Ramos (cell line): ENCODE data around the gene TATDN2.

Source experiments
- in situ Hi-C: fragments of 300-500 bp; cut with MboI; formaldehyde crosslinking; loops from one replicate; pipeline ENCODE4 v1.14.3; 2022; ENCODE audit warnings: low sequenced_read_pairs; ENCODE audit not compliant: unreplicated experiment

Gene TATDN2

GRCh38 chr3:10312391-10312790 is 64.1 kb downstream of the TATDN2 start:
- in situ Hi-C loops: no loop called here

DNA sequence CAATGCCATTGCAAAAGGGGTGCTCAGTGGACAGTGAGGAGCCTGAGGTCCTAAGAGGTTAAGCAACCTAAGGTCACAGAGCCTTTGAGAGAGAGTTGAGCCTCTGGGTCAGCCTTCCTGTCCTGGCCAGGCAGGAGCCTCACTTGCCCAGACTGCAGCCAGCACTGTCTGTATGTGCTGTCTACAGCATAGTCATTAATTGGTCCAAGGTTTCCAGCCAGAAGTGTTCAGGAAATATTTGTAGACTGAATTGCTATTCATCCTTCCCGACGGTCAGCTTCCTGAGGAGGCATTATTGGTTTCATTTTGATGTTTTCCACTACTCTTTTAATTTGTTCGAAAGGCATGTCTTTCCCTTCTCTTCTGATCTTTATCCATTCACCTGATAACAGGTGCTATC is 64.6 kb downstream of the TATDN2 start:
- in situ Hi-C loops: no loop called here

DNA sequence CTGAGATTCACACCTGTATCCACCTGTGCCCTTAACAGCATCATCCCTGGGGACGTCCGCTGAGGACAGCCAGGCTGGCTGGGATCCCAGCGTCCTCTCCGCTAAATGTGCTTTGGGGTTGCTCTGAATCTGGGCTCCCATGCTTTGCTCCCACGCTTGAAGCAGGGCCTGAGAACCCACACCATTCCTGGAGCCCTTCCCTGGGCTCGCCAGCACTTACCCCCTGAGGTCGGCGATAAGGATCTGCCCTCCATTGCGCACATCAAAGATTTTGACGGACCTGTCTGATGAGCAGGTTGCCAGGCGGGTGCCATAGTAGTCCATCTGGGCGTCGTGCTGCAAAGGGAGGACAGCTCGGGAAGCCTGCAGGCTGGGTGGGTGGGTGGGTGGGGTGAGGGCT is 66.8 kb downstream of the TATDN2 start:
- in situ Hi-C loops: no loop called here

GRCh38 chr3:10315771-10316344 is 67.6 kb downstream of the TATDN2 start:
- in situ Hi-C loops: no loop called here

- in situ Hi-C loops: no loop called here
These were observed 69.2 kb downstream of the TATDN2 start for GRCh38 chr3:10317311-10317960.

DNA sequence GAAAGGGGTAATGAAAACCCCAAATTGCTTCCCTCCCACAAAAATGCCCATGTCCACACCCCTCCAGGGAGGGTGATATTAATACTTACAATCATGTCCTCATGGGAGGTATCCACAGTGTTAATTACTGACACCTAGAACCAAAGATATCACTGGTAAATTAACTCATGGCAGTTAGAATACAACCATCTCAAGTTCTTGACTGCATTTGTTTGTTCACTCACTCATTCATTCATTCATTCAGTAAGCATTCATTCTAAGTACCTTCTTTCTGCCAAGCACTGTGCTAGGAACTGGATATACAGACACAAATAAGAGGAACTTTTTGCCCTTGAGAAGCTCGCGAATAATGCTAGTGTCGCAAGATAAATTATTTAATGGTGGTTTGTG is 69.7 kb downstream of the TATDN2 start:
- in situ Hi-C loops: no loop called here

DNA sequence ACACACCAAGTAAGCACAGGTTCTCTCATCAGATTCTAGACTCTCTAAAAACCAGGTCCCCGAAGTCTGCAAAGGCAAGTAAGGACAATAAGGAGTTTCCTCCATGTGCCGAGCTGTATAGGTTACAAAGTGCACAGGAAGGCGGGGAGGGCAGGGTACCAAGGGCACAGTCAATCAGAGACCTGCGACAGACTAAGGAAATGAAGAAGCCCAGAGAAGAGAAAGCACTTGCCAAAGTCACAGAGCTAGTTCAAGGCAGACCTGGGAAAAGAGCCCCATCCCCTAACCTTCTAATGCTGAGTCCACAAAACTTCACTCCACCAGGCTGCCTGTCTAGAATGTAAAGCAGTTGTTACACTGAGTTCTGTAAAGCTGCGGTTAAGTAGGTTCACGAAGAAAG is 71.0 kb downstream of the TATDN2 start:
- in situ Hi-C loops: no loop called here

GRCh38 chr3:10319804-10320203 is 71.5 kb downstream of the TATDN2 start:
- in situ Hi-C loops: no loop called here

GRCh38 chr3:10320320-10320677 is 72.0 kb downstream of the TATDN2 start:
- in situ Hi-C loops: no loop called here

DNA sequence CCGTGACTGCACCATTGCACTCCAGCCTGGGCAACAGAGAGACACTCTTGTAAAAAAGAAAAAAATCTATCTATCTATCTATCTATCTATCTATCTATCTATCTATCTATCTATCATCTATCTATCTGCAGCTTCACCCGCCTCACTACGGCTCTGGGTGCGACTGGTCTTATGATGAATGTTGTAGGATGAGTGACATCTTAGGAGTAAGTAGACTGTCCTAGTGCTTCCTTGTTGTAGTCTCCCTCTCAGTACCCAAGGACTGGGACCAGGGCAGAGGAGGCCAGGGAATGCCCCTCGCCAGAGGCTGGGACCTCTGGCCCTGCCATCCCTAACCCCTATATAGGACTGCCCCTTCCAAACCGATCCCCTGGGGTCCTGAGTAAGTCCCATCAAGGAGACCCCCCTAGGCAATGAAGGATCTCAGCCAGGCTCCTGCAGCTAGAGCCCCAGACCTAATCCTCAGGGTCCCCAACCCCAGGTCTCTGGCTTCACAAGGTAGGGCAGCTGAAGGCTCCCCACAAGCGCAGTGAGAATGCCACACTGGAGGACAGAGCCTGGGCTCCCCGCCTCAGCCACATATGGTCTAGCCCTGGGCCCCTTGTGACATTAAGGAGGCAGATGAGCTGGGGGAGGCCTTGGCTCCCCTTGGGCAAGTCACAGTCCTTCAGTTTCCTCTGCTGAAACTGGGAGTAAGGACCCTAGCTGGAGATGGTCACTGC is 73.5 kb downstream of the TATDN2 start:
- in situ Hi-C loops: no loop called here

GRCh38 chr3:10322352-10322710 is 74.1 kb downstream of the TATDN2 start:
- in situ Hi-C loops: no loop called here

- in situ Hi-C loops: loop anchor here (25.0 kb wide), 1 partner anchor 185 kb away; the partner anchor contains the start of gene ATP2B2
These were observed 79.3 kb downstream of the TATDN2 start for GRCh38 chr3:10327592-10327991.

DNA sequence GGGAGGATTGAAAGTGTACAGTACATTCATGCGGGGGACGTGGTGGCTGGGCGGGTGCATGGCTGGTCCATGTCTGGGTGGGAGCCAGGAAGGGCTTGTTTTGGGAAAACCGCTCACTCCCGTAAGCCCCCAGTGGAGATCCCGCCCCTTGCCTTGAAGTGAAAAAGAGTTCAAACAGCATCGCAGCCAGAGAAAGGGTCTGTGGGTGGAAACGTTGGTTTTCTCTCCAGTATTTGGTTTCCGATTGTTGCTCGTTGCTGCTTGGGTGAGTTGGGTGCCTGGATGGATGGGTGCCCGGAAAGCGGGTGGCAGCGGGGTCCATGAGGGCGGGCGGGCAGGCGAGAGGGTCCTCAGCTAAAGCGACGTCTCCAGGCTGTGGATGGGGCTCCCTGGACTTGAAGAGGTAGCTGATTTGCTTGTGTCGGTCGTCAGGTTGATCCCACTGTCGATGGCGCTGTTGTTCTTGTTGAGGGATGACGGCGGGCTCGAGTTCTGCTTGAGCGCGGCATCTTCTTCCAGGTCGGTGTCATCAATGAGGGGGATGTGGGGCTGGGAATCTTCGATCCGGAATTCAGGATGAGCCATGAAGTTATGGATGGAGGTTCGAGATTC is 80.3 kb downstream of the TATDN2 start:
- in situ Hi-C loops: loop anchor here (25.0 kb wide), 1 partner anchor 184 kb away; the partner anchor contains the start of gene ATP2B2

- in situ Hi-C loops: loop anchor here (25.0 kb wide), 1 partner anchor 183 kb away; the partner anchor contains the start of gene ATP2B2
These were observed 81.3 kb downstream of the TATDN2 start for GRCh38 chr3:10329495-10330015.

DNA sequence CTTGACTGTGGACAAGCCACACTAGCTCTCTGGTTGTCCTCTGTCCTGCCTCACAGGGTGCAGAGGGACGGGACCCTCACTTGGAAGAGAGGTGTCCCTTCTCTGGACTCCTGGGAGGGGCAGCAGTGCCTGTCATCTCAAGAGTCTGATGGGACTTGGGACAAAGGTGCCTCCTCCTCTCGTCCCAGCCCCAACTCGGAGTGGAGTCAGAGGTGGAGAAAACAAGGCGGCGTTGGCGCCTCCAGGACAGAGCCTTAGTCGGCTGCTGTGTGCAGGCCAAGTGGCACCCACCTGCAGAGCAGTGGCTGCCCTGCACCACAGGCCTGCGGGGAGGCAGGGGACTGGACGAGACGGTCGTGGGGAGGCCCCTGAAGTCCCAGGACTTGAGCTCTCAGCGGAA is 82.1 kb downstream of the TATDN2 start:
- in situ Hi-C loops: loop anchor here (25.0 kb wide), 1 partner anchor 182 kb away; the partner anchor contains the start of gene ATP2B2
